ENCODE results near the gene TSHZ2.
A peak's percentile ranks its signal among the peaks of the same experiment; 100 is the strongest.
"Not testable (repeated sequence)": the region's sequence is repeated elsewhere in the genome, so short reads cannot be mapped to it uniquely, and the experiment has no call there.

The TSHZ2 gene

GRCh38 chr20:52963131-52963530 lies 9.0 kb upstream of the TSHZ2 start:
- no peak for FAIRE-seq

- FAIRE-seq: no peak
Observed at GRCh38 chr20:52964131-52964530, 8.0 kb upstream of the TSHZ2 start.

GRCh38 chr20:52965380-52965779 lies 6.8 kb upstream of the TSHZ2 start:
- FAIRE-seq: no peak

- FAIRE-seq: no peak
Observed at GRCh38 chr20:52965819-52966218, 6.3 kb upstream of the TSHZ2 start.

GRCh38 chr20:52966543-52966942 lies 5.6 kb upstream of the TSHZ2 start:
- not testable (repeated sequence) for FAIRE-seq

- FAIRE-seq: no peak
Observed at GRCh38 chr20:52971498-52972189, 514 bp upstream of the TSHZ2 start.

GRCh38 chr20:52972965-52973819 lies 1.0 kb downstream of the TSHZ2 start:
- FAIRE-seq: no peak

- FAIRE-seq: peak; percentile 80
Observed at GRCh38 chr20:52974179-52974594, 2.0 kb downstream of the TSHZ2 start.

GRCh38 chr20:52975029-52975732 lies 3.0 kb downstream of the TSHZ2 start:
- FAIRE-seq: peak; percentile 81

- FAIRE-seq: no peak
Observed at GRCh38 chr20:52975803-52976531, 3.8 kb downstream of the TSHZ2 start.

- no peak for FAIRE-seq
Observed at GRCh38 chr20:52978851-52979250, 6.7 kb downstream of the TSHZ2 start.

- FAIRE-seq: no peak
Observed at GRCh38 chr20:52981051-52981450, 8.9 kb downstream of the TSHZ2 start.

GRCh38 chr20:52983726-52984450 lies 11.7 kb downstream of the TSHZ2 start:
- no peak for FAIRE-seq

- no peak for FAIRE-seq
Observed at GRCh38 chr20:52984451-52984810, 12.3 kb downstream of the TSHZ2 start.

GRCh38 chr20:52985687-52986086 lies 13.5 kb downstream of the TSHZ2 start:
- FAIRE-seq: no peak

- no peak for FAIRE-seq
Observed at GRCh38 chr20:52987295-52987694, 15.1 kb downstream of the TSHZ2 start.

GRCh38 chr20:52991830-52992229 lies 19.7 kb downstream of the TSHZ2 start:
- no peak for FAIRE-seq

- no peak for FAIRE-seq
Observed at GRCh38 chr20:52992632-52993031, 20.5 kb downstream of the TSHZ2 start.

- no peak for FAIRE-seq
Observed at GRCh38 chr20:52993076-52993475, 20.9 kb downstream of the TSHZ2 start.

- FAIRE-seq: no peak
Observed at GRCh38 chr20:52994184-52994970, 22.2 kb downstream of the TSHZ2 start.

- no peak for FAIRE-seq
Observed at GRCh38 chr20:52996130-52996529, 24.0 kb downstream of the TSHZ2 start.

All from islet of Langerhans (tissue), 1 donor.